HG03575 (cell line): ENCODE data around the gene ARMCX2.

Experiments used
- ATAC-seq: cut with Tn5 transposase; IDR thresholded peaks from one replicate; pipeline ENCODE4 v1.9.1; 2021; ENCODE audit not compliant: unreplicated experiment, insufficient number of reproducible peaks, low FRiP score; ENCODE audit errors: extremely low read depth

Gene ARMCX2

GRCh38 chrX:101605728-101606127 is 53.9 kb downstream of the ARMCX2 start:
- ATAC-seq, result no peak
